DND-41 (cell line): ENCODE measurements around the gene DDX4.

Experiments used
- EZH2 ChIP-seq: IDR thresholded peaks from 3 replicates; pipeline ENCODE4 v1.6.1; 2012; ENCODE audit warnings: borderline replicate concordance, low read depth, mild to moderate bottlenecking, moderate library complexity, low read length, inconsistent platforms; ENCODE audit not compliant: severe bottlenecking
- TF ChIP-seq, protein P1 (sequence below): IDR thresholded peaks from 2 replicates; pipeline ENCODE4 v1.5.1; 2012; ENCODE audit warnings: borderline replicate concordance, low read length, moderate library complexity, mild to moderate bottlenecking; ENCODE audit not compliant: poor library complexity, severe bottlenecking; ENCODE audit errors: extremely low read depth

DNA sequence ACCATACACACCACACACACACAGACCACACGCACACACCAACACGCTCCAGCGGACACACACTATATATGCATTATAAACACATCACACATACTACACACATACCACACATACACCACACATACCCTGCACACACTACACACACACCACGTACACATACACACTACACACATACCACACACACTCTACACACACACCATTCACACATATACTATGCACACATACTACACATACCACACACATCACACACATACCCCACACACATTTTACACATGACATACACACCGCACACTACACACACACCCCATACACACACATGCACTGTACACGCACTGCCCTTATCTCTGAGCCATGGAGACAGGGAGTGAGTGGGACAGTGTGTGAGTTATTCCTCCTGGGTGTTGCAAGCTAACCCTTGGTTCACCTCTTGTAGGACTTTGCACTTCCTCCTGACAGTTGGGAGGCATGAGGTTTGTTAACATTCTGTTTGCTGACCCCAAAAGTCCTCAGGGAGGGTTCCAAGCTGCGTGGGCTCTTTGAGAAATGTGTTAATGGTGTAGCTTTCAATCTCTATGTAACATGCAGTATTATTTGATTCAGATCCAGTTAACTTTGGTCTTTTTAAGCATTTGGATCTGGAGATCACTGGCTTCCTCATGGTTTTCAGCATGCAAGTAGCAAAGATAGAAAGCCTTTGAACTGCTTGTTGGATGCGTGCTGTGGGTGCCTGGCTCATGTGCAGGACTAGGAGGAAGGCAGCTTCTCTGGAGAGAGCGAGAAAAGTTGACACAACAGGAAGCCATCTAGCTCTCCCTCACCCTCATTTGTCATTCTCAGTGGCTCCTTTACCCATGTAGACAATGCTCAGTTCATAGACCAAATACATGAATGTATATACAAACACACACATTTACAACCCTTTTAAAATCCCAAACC, 127.0 kb downstream of the DDX4 start:
- TF ChIP-seq, protein P1, sequence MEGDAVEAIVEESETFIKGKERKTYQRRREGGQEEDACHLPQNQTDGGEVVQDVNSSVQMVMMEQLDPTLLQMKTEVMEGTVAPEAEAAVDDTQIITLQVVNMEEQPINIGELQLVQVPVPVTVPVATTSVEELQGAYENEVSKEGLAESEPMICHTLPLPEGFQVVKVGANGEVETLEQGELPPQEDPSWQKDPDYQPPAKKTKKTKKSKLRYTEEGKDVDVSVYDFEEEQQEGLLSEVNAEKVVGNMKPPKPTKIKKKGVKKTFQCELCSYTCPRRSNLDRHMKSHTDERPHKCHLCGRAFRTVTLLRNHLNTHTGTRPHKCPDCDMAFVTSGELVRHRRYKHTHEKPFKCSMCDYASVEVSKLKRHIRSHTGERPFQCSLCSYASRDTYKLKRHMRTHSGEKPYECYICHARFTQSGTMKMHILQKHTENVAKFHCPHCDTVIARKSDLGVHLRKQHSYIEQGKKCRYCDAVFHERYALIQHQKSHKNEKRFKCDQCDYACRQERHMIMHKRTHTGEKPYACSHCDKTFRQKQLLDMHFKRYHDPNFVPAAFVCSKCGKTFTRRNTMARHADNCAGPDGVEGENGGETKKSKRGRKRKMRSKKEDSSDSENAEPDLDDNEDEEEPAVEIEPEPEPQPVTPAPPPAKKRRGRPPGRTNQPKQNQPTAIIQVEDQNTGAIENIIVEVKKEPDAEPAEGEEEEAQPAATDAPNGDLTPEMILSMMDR, result no peak
- no peak for TF ChIP-seq EZH2
